Myocyte (in vitro differentiated cells): ENCODE data around the gene SKIC8. TPM values are rescaled to one million over a fixed set of nuclear protein-coding genes. Genes with fewer than 3 reads are reported as not detected.

ENCODE experiments used
- DNase-seq: peaks from one replicate; pipeline ENCODE4 v3.0.0-alpha.2; 2012; ENCODE audit warnings: low read depth
- total RNA-seq: library from RNA; depleted of rRNA; stranded (reverse); fragments of >200 nt; gene quantifications from 2 replicates; pipeline ENCODE4 v1.2.3, GENCODE V29; 2014

The SKIC8 gene
- total RNA-seq, 1 donor from 2014 or later = 49.5 TPM

DNA sequence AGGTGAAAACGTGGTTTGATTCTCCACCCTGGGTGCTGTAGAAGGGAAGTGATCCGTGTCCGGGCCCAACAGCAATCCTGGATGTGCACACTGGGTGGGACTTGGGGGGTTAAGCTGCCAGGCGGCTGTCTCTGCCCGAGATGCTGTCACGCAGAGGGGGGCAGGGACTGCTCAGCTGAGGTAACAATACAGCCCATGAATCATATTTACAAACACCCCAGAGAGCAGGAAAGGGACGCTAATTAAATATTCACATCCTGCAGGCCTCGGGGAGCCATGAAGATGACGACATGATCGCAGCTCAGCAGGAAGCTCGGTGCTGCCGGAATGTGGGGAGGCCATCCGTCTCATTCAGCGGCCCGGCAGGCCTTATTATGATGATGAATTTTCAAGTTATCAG lies 22.8 kb upstream of the SKIC8 start:
- peak; percentile 40 for DNase-seq

GRCh38 chr15:78321786-78322185 lies 22.4 kb upstream of the SKIC8 start:
- no peak for DNase-seq

DNA sequence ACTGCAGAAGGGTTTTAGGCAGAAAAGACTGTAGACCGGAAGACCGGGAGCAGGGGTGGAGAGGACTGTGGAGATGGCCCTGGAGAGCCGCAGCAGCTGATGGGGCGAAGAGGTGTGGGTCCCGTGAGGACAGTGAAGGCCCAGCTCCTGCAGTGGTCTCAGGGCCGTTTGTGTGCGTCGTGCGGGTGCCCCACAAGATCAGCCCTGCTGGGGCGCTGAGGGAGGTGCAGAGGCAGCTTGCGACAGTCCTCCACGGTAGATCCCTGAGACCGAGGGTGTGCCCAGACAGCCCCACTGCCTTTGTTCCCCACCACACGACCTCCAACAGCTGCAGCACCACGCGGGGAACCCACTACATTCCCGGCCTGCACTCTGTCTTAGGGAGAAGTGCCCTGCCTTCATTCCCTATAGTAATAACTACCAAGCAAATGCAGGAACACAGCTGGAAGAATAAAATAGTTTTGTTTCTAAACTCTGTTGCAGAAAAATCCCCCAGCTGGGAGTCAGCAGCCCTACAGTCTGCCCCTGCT lies 21.7 kb upstream of the SKIC8 start:
- peak; percentile 61 for DNase-seq

- peak; percentile 26 for DNase-seq
Measured at GRCh38 chr15:78320183-78320582, 20.8 kb upstream of the SKIC8 start.

DNA sequence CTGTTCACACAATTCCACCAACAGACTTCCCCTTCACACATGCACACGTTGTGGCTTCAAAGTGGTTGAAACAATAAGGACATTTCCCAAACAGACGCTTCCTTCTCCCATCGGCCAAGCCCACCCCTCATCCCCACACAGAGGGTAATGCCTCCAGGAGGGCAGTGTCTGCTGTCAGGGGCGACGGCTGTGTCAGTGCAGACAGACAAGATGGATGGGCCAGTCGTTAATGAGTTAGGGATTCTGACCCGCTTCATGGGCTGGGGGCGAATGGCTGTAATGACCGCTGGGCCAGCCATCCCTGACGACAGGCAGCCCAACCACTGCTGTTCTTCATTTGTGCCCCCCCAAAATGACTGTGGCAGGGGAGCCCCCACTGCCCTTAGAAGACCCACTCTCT lies 20.2 kb upstream of the SKIC8 start:
- DNase-seq = no peak

DNA sequence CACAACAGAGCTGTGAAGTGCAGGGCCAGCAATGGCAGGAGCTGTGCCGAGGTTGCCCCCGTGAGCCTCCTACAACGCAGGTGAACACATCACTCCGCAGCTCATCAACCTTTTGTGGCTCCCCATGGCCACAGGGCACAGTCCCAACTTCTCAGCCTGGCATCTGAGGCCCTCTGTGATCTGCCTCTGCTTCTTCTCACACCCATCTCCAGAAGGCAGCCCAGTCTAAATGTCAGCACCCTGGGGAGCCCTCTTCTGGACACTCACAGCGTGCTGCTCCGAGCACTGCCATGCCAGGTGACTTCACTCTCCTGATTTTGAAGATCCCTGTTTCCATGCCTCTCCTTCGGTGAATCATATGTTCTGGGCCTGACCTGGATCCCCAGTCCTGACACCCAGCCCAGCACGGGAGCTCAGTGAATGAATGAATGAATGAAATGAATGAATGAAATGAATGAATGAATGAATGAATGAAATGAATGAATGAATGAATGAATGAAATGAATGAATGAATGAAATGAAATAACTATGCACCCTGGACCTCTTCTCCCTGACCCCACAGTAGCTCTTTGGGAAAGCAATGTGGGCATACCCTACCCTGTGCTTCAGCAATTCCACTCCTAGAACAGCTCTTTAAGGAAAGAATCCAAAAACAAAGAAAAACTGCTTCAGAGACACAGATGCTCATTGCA lies 17.9 kb upstream of the SKIC8 start:
- peak; percentile 36 for DNase-seq

GRCh38 chr15:78316283-78317083 lies 17.1 kb upstream of the SKIC8 start:
- no peak for DNase-seq

- no peak for DNase-seq
Measured at GRCh38 chr15:78315686-78316282, 16.4 kb upstream of the SKIC8 start.

DNA sequence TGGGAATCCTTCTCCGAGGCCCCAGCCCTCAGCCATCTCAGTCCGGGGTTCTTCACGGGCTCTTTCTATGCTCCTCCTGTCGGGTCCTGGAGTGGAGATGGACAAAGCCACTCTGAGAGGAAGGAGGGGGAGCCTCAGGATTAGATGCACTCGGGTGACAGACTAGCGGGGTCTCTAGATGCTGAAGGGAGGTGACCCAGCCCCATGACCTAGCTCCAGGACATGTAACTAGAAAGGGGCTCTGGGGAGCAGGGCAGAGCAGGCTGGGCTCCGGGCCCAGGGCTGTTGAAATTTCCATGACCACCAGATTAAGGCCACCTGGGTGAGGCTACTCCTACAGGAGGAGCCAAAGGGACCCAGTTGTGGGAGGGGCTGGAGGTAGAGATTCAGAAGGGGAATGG lies 14.8 kb upstream of the SKIC8 start:
- DNase-seq = no peak

DNA sequence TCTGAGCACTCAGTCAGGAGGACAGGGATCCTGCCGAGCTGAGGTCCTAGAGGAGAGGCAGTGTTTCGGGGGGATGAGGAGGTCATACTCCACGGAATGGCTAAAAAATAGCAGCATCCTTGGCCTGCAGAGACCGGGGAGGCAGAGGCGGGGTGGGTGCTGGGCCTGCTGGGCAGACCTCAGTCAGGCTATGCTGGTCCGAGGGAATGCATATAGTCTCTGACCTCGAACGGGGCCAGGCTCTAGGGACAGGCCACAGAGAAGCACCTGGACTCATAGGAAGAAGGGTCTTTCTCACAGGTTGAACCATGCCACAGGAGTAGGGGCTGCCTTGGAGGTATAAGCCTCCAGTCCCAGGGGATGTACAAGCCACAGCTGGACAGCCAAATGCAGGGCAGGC lies 14.0 kb upstream of the SKIC8 start:
- DNase-seq = no peak

DNA sequence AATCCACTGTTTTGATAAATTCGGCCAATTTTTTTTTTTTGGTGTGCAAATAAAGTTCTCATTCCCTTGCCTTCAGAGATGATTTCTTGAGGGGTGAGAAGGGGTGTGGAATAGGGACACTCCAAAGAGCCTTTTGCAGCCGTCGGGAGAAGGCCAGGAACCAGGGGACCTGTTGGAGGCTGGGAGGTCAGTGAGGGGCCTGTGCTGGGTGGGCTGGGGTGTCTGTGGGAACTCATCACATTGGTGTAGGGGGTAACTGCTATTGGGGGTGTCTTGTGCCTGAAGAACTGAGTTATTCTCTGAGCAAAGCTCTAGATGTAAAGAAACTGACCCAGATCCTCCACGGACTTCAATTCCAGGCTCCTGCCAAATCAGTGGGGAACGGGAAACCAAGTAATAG lies 13.5 kb upstream of the SKIC8 start:
- no peak for DNase-seq

- no peak for DNase-seq
Measured at GRCh38 chr15:78312536-78312935, 13.1 kb upstream of the SKIC8 start.

GRCh38 chr15:78311292-78311691 lies 11.9 kb upstream of the SKIC8 start:
- DNase-seq = no peak

GRCh38 chr15:78308422-78309032 lies 9.1 kb upstream of the SKIC8 start:
- peak; percentile 39 for DNase-seq

DNA sequence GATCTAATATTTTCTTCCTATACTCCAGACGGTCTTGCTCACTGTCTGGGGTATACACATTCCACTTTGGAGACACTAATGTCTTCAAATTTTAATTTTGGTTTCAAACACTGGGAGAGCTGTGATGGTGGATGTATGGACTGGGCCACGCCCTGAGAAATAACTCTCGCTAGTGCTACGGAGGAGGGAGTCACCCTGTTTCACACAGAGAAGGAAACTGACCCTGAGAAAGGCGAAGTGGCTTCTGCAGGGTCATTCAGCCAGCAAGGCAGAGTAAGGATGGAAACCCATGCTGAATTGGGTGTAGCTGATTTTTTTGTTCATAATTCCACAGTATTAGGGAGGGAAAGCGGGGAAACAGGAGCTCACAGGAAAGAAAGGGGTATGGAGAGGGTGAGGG lies 8.6 kb upstream of the SKIC8 start:
- DNase-seq = no peak

- DNase-seq = peak; percentile 43
Measured at GRCh38 chr15:78306176-78306774, 6.9 kb upstream of the SKIC8 start.

- no peak for DNase-seq
Measured at GRCh38 chr15:78304216-78305066, 5.0 kb upstream of the SKIC8 start.

GRCh38 chr15:78302579-78303312 lies 3.3 kb upstream of the SKIC8 start:
- peak; percentile 60 for DNase-seq

- no peak for DNase-seq
Measured at GRCh38 chr15:78301828-78302227, 2.4 kb upstream of the SKIC8 start.

GRCh38 chr15:78301326-78301725 lies 1.9 kb upstream of the SKIC8 start:
- DNase-seq = no peak
